Testis (tissue), 3 donors: ENCODE data around the gene SYNDIG1. TPM values are rescaled to one million over a fixed set of nuclear protein-coding genes. Genes with fewer than 3 reads are reported as not detected.

Experiments
- DNase-seq: peaks from one replicate; pipeline ENCODE4 v3.0.0-alpha.2; 2019
- H3K27ac ChIP-seq, 2 donors: fragments of 200-600 bp; sonication (generic); one replicate each; pipeline ENCODE4 v1.5.1; 2019
- H3K27me3 ChIP-seq: fragments of 200-600 bp; sonication (generic); one replicate; pipeline ENCODE4 v1.5.1; 2019
- H3K36me3 ChIP-seq: fragments of 200-600 bp; sonication (generic); one replicate; pipeline ENCODE4 v1.5.1; 2017; ENCODE audit warnings: low read depth; ENCODE audit errors: missing control alignments
- H3K4me1 ChIP-seq: fragments of 200-600 bp; sonication (generic); one replicate; pipeline ENCODE4 v1.5.1; 2019
- H3K4me3 ChIP-seq, 2 donors: fragments of 200-600 bp; sonication (generic); one replicate each; pipeline ENCODE4 v1.5.1; 2017 to 2019
- H3K9me3 ChIP-seq: fragments of 200-600 bp; sonication (generic); one replicate; pipeline ENCODE4 v1.5.1; 2017
- POLR2A ChIP-seq: fragments of 450-650 bp; IDR thresholded peaks from one replicate; pipeline ENCODE4 v1.6.1; 2017; ENCODE audit warnings: antibody characterized with exemption, mild to moderate bottlenecking, moderate library complexity
- WGBS, 2 donors: methylation state at CpG; one replicate each; pipeline ENCODE4 v1.1.5; 2018; 5-methylcytosine and 5-hydroxymethylcytosine counted together
- intact Hi-C: fragments of 100-400 bp; cut with DNase I; formaldehyde crosslinking; loops from one replicate; pipeline ENCODE4 v1.15.1; 2023; ENCODE audit warnings: low total_unique reads
- polyA plus RNA-seq: library from polyadenylated mRNA; stranded (reverse); fragments of 350-450 nt; fragmentation: Illumina TruSeq; extraction: RNeasy Lipid Tissue Mini Kit (QIAGEN cat#74804); gene quantifications from one replicate; pipeline ENCODE4 v1.2.3, GENCODE V29; 2014; ENCODE audit warnings: low read depth, low replicate concordance; ENCODE audit not compliant: insufficient read depth
- total RNA-seq, 2 donors: library from RNA; depleted of rRNA; stranded (reverse); fragments of >200 nt; gene quantifications; one replicate each; pipeline ENCODE4 v1.2.3, GENCODE V29; 2016
- TF ChIP-seq, protein P1 (sequence below), 3 experiments: fragments of 450-650 bp in 2 of 3; fragments of 200-600 bp in 1 of 3; sonication (generic) in 1 of 3; IDR thresholded peaks; one replicate each; pipeline ENCODE4 v1.5.1; 2016 to 2019; ENCODE audit warnings: antibody characterized with exemption in 3 of 3, mild to moderate bottlenecking in 2 of 3, moderate library complexity in 1 of 3

Gene SYNDIG1
- total and polyA plus RNA-seq, 3 donors from 2014 or later: 2.1 to 3.2 (median 2.8) TPM

DNA sequence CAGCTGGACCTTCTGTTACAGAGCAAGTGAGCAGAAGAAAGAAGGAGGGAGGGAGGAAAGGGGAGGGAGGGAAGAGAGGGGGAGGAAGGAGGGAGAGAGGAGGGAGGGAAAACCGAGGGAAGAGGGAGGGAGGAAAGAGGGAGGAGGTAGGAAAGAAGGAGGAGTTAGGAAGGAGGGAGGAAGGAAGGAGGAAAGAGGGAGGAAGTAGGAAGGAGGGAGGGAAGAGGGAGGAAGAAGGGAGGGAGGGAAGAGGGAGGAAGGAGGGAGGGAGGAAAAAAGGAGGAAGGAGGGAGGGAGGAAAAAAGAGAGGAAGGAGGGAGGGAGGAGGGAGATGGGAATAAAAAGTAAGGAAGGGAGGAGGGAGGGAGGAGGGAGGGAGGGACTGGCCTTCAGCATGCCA is 191.8 kb downstream of the SYNDIG1 start:
- Histone ChIP-seq H3K4me3 (no peak overlapping the region), H3K4me1 (no peaks in the 10 kb centered on the region), H3K27ac (no peak overlapping the region), H3K27me3 (no peaks in the 10 kb centered on the region), H3K36me3 (no peaks in the 10 kb centered on the region), H3K9me3 (no peaks in the 10 kb centered on the region)
- 71 to 73% methylated on average over 1 of the region's 1 CpG for WGBS, 2 donors
- no peak for TF ChIP-seq POLR2A
- TF ChIP-seq, protein P1, sequence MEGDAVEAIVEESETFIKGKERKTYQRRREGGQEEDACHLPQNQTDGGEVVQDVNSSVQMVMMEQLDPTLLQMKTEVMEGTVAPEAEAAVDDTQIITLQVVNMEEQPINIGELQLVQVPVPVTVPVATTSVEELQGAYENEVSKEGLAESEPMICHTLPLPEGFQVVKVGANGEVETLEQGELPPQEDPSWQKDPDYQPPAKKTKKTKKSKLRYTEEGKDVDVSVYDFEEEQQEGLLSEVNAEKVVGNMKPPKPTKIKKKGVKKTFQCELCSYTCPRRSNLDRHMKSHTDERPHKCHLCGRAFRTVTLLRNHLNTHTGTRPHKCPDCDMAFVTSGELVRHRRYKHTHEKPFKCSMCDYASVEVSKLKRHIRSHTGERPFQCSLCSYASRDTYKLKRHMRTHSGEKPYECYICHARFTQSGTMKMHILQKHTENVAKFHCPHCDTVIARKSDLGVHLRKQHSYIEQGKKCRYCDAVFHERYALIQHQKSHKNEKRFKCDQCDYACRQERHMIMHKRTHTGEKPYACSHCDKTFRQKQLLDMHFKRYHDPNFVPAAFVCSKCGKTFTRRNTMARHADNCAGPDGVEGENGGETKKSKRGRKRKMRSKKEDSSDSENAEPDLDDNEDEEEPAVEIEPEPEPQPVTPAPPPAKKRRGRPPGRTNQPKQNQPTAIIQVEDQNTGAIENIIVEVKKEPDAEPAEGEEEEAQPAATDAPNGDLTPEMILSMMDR (IDR thresholded peaks at IDR 0.05): no peak
- DNase-seq: no peak
- intact Hi-C loops: no loop called here

GRCh38 chr20:24662322-24662721 is 192.9 kb downstream of the SYNDIG1 start:
- Histone ChIP-seq H3K36me3 (no peaks in the 10 kb centered on the region), H3K27me3 (no peaks in the 10 kb centered on the region), H3K4me3 (no peak overlapping the region), H3K27ac (no peak overlapping the region), H3K9me3 (no peaks in the 10 kb centered on the region), H3K4me1 (no peaks in the 10 kb centered on the region)
- no peak for DNase-seq
- intact Hi-C loops: no loop called here
- TF ChIP-seq, protein P1 (IDR thresholded peaks at IDR 0.05): no peak
- no peak for TF ChIP-seq POLR2A
- WGBS, 2 donors: 74 to 92% methylated on average over 3 to 8 of the region's 8 CpGs

DNA sequence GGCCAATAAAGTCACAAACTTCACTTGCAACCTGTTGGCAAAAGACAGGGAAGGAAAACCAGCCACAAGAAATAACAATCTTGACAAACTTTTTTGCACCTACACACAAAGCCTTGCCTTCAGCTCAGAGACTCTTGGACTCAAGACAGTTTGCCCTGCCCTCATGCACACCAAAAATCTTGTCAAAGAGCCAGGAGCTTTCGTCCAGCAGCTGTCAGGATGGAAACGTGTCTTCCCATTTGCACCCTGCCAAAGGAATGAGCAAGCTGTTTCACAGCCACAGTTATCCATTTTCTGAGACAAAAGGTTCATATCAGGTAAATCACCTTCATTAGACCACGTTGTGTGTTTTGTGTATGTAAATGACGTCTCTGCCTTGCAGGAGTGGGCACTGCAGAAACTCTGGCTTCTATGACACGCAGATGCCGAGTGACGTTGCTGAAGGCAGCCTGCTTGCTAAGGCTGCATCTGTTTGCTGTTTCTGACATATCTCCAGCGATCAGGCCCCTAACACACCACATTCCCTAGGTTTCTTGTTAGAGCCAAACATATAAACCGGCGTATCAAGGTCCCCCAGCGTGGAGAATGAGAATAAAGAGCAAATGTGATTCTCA is 193.4 kb downstream of the SYNDIG1 start:
- intact Hi-C loops: no loop called here
- no peaks in the 10 kb centered on the region for H3K27me3 ChIP-seq
- TF ChIP-seq, protein P1 (IDR thresholded peaks at IDR 0.05): no peak
- no peak for TF ChIP-seq POLR2A
- no peaks in the 10 kb centered on the region for H3K4me1 ChIP-seq
- DNase-seq: no peak
- no peak overlapping the region for H3K4me3 ChIP-seq
- H3K9me3 ChIP-seq: no peaks in the 10 kb centered on the region
- H3K36me3 ChIP-seq: no peaks in the 10 kb centered on the region
- no peak overlapping the region for H3K27ac ChIP-seq
- 60 to 70% methylated on average over 11 of the region's 11 CpGs for WGBS, 2 donors

DNA sequence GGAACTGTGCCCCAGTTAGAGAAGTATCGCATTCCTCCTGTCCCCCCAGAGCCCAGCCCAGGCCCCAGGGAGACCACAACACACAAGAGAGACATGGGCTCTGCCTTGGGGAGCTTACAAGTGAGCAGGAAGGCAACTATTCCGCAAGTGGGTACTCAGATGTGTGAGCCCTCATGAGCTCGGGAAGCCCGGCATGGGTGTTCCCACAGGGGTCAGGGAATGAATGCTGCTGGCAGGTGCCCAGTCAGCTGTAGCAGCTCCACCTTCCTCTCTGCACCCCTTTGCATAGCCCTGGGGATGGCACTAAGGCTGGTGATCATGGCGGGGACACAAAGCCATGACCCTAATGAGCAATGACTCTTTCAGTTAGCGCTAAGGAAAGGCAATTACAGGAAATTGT is 194.1 kb downstream of the SYNDIG1 start:
- H3K36me3 ChIP-seq: no peaks in the 10 kb centered on the region
- H3K4me3 ChIP-seq: no peak overlapping the region
- TF ChIP-seq, protein P1 (IDR thresholded peaks at IDR 0.05): no peak
- TF ChIP-seq POLR2A: no peak
- WGBS, 2 donors: 83 to 100% methylated on average over 6 of the region's 6 CpGs
- no peak overlapping the region for H3K27ac ChIP-seq
- intact Hi-C loops: no loop called here
- H3K27me3 ChIP-seq: no peaks in the 10 kb centered on the region
- no peaks in the 10 kb centered on the region for H3K9me3 ChIP-seq
- DNase-seq: no peak
- no peaks in the 10 kb centered on the region for H3K4me1 ChIP-seq

DNA sequence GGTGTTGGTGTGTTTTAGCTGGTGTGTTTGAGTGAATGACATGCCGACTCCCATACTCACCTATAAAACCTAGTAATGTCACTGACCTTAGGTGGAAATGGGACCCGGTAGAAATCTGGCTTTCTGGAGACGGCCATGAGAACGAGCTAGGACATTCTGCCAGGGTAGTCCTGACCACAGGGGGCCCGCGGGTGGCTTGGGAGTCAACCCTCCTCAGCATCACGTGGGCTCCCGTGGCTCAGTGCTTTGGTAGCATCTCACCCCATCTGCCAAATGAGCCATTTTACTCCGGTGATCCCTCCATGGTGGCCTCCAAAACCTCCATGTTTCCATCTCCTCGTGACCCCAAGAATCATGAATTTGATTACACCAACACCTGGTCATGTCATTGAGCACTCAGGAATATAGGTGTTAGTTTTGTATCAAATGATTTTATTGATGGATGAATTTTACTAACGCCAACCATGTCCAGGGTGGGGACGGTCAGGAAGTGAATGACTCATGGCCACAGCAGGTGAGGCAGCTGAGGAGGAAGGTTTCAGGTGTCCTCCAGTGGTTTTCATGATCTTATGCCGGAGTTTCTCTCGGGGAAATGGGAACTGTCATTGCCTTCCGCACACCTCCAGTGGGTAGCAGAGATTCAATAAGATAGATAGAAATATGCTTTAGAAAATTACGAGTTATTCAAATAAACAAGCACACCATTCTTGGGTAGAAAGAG is 195.0 kb downstream of the SYNDIG1 start:
- intact Hi-C loops: no loop called here
- H3K4me1 ChIP-seq: no peaks in the 10 kb centered on the region
- DNase-seq: no peak
- no peaks in the 10 kb centered on the region for H3K27me3 ChIP-seq
- H3K36me3 ChIP-seq: no peaks in the 10 kb centered on the region
- 91 to 94% methylated on average over 15 to 16 of the region's 16 CpGs for WGBS, 2 donors
- no peaks in the 10 kb centered on the region for H3K9me3 ChIP-seq
- no peak overlapping the region for H3K27ac ChIP-seq
- TF ChIP-seq, protein P1 (IDR thresholded peaks at IDR 0.05): no peak
- no peak for TF ChIP-seq POLR2A
- H3K4me3 ChIP-seq: no peak overlapping the region
